T-helper 17 cell (primary cell): Measurements from ENCODE around the gene DDX23. TPM values are rescaled to one million over a fixed set of nuclear protein-coding genes. Genes with fewer than 3 reads are reported as not detected.

Source experiments
- ATAC-seq: fragments of 150-1000 bp; cut with Tn5 transposase; 2 replicates; pipeline ENCODE4 v1.10.0; 2021; ENCODE audit warnings: mild to moderate bottlenecking, moderate library complexity
- DNase-seq, 3 donors: peaks; one replicate each; pipeline versions ENCODE4 v3.0.0 to v3.0.0-alpha.2; 2020 to 2021
- H3K9me3 ChIP-seq: one replicate; pipeline ENCODE4 v1.7.0; 2013; ENCODE audit warnings: low read length, mild to moderate bottlenecking; ENCODE audit not compliant: control insufficient read depth, poor library complexity, severe bottlenecking
- H3K27ac Mint-ChIP-seq: one replicate; pipeline ENCODE4 v1.8.0; 2022; ENCODE audit warnings: mild to moderate bottlenecking, moderate library complexity, mixed read lengths
- H3K27me3 Mint-ChIP-seq: one replicate; pipeline ENCODE4 v1.8.0; 2022; ENCODE audit warnings: mixed read lengths
- H3K36me3 Mint-ChIP-seq: one replicate; pipeline ENCODE4 v1.8.0; 2022; ENCODE audit warnings: low read depth, mixed read lengths
- H3K4me1 Mint-ChIP-seq: one replicate; pipeline ENCODE4 v1.8.0; 2022; ENCODE audit warnings: mild to moderate bottlenecking, mixed read lengths
- H3K4me3 Mint-ChIP-seq: one replicate; pipeline ENCODE4 v1.8.0; 2022; ENCODE audit warnings: mild to moderate bottlenecking, moderate library complexity, mixed read lengths
- total RNA-seq, 4 donors: library from RNA in 2 of 4; stranded (reverse) in 2 of 4; gene quantifications; one replicate each; pipeline ENCODE4 v1.2.3 and lab custom pipeline; 2022 to 2026

Gene DDX23
- total RNA-seq = 10 to 100 TPM; 61.7 to 76.3 TPM
- 115 to 265 reads per million in 2 donors for total RNA-seq (lab: John Stamatoyannopoulos, UW)

DNA sequence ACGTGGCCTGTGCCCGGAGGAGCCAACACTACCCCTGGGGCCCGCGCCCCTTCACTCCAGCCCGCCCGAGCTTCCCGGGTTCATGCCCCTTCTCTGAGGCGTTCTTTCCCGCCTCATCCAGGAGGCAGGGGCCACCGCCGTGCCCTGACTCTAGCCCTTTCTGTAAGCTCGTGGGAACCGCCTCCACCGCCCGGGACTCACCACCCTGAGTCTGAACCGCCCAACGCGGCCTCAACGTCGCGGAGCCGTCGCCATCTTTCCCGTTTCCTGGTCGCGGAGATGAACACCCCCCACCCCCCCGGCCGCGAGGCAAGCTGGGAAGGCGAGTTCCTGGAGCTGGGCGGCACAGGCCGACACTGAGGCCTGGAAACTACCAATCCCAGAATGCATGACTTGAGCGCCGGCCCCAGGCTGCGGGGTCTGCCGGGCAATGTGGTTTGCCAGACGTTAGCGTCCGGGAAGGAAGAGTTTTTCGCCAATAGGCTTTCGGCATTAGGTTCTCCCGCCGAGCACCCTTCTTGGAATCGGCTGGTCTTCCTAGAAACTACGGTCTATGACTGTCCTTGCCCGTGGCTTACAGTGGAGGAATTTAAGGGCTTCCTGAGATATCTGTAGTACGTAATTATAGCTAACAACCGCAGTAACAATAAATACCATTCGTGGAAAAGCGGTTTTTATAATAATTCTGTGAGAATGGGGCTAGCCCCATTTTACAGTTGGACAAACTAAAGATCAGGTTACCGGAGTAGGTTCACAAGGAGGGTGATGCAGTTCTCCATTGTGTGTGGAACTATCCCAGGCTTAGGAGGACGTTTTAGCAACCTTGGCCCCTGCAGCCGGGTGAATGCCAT, at the start of gene DDX23:
Gene DDX23, minus strand, starts transcription at position 281 of the 851 bp plus-strand sequence. CDS start 6,381 bp downstream, outside the sequence.
- Mint-ChIP-seq H3K27me3 (no peaks in the 10 kb centered on the region), H3K4me1 (peaks cover 36% of the 10 kb centered on the region), H3K4me3 (peak within 1 kb of the TSS; percentile 96), H3K36me3 (peaks cover 5% of the 10 kb centered on the region), H3K27ac (peak within 1 kb of the TSS; percentile 98)
- ATAC-seq = peak; percentile 97
- no peaks in the 10 kb centered on the region for H3K9me3 ChIP-seq
- DNase-seq = peak; percentile 80 to 89 (median 83)

DNA sequence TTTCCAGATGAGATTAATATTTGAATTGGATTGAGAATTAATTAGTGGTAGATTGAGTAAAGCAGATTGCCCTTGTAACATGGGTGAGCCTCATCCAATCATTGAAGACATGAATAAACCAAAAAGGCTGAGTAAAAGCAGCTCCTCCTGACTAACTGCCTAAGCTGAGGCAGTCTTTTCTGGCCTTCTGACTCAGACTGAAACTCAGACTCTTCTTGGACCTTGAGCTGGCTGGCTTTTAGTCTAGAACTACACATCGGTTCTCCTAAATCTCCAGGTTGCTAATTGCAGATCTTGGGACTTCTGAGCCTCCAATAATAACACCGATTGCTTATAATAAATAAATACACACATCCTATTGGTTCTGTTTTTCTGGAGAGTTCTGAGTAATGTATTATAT, 49.3 kb upstream of the DDX23 start:
- no peak overlapping the region for H3K4me3 Mint-ChIP-seq
- ATAC-seq (no peak), DNase-seq (no peak)
- H3K27me3 Mint-ChIP-seq = peaks cover 8% of the 10 kb centered on the region
- no peaks in the 10 kb centered on the region for H3K36me3 Mint-ChIP-seq
- H3K27ac Mint-ChIP-seq = no peak overlapping the region
- H3K4me1 Mint-ChIP-seq = peaks cover 4% of the 10 kb centered on the region
- no peaks in the 10 kb centered on the region for H3K9me3 ChIP-seq

- H3K4me3 Mint-ChIP-seq = no peak overlapping the region
- no peak overlapping the region for H3K27ac Mint-ChIP-seq
- no peaks in the 10 kb centered on the region for H3K9me3 ChIP-seq
- DNase-seq = no peak
- no peaks in the 10 kb centered on the region for H3K36me3 Mint-ChIP-seq
- peaks cover 4% of the 10 kb centered on the region for H3K4me1 Mint-ChIP-seq
- peaks cover 8% of the 10 kb centered on the region for H3K27me3 Mint-ChIP-seq
- ATAC-seq = no peak
These were observed 47.7 kb upstream of the DDX23 start for GRCh38 chr12:48899651-48900050.

GRCh38 chr12:48894271-48894670, 42.3 kb upstream of the DDX23 start:
- Mint-ChIP-seq H3K36me3 (no peaks in the 10 kb centered on the region), H3K27ac (no peak overlapping the region), H3K4me1 (peaks cover 2% of the 10 kb centered on the region), H3K27me3 (peaks cover 22% of the 10 kb centered on the region), H3K4me3 (no peak overlapping the region)
- H3K9me3 ChIP-seq = no peaks in the 10 kb centered on the region
- DNase-seq (no peak), ATAC-seq (no peak)

DNA sequence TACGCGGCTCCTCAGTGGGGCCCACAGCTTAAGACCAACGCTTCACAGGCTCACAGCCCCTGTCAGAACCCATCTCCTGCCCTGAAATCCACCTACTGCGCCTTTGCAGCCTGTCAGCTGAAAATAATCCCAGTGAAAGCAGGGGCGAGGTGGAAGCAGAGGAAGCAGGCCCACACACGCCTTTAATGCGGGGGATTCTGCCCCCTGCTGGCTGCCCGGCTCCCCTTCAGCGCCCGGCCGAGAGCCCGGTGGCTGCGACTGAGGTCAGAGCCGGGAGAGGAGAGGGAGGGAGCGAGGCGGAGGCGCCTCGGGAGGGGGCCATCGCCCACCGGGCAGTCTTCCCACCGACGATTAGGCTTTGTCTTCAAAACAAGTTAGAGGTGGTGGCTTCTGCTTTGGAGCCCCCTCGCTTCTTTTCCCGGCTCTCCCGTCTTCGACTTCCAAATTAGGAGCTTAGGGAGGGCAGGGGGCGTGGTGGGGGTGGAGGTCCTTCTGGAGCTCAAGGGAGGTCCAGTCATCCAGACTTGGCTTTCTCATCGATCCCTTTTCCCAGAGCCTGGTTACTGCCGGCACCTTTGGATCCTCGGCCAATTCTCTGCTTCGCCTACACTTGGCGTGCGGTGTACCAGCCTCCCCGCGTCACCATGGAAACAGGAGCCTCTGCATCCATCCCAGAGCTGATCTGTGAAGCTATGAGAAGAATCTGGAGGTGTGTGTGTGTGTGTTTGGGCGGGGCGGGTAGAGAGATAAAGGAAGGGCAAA, 38.9 kb upstream of the DDX23 start:
- H3K27ac Mint-ChIP-seq = no peak overlapping the region
- no peaks in the 10 kb centered on the region for H3K9me3 ChIP-seq
- H3K4me1 Mint-ChIP-seq = peaks cover 2% of the 10 kb centered on the region
- ATAC-seq (peak; percentile 98), DNase-seq (peak; percentile 59 to 71 (median 61))
- peaks cover 15% of the 10 kb centered on the region for H3K27me3 Mint-ChIP-seq
- no peaks in the 10 kb centered on the region for H3K36me3 Mint-ChIP-seq
- no peak overlapping the region for H3K4me3 Mint-ChIP-seq

GRCh38 chr12:48889679-48890078, 37.7 kb upstream of the DDX23 start:
- peaks cover 15% of the 10 kb centered on the region for H3K27me3 Mint-ChIP-seq
- no peaks in the 10 kb centered on the region for H3K36me3 Mint-ChIP-seq
- no peak overlapping the region for H3K4me3 Mint-ChIP-seq
- DNase-seq (no peak), ATAC-seq (no peak)
- H3K4me1 Mint-ChIP-seq = peaks cover 2% of the 10 kb centered on the region
- no peaks in the 10 kb centered on the region for H3K9me3 ChIP-seq
- no peak overlapping the region for H3K27ac Mint-ChIP-seq

DNA sequence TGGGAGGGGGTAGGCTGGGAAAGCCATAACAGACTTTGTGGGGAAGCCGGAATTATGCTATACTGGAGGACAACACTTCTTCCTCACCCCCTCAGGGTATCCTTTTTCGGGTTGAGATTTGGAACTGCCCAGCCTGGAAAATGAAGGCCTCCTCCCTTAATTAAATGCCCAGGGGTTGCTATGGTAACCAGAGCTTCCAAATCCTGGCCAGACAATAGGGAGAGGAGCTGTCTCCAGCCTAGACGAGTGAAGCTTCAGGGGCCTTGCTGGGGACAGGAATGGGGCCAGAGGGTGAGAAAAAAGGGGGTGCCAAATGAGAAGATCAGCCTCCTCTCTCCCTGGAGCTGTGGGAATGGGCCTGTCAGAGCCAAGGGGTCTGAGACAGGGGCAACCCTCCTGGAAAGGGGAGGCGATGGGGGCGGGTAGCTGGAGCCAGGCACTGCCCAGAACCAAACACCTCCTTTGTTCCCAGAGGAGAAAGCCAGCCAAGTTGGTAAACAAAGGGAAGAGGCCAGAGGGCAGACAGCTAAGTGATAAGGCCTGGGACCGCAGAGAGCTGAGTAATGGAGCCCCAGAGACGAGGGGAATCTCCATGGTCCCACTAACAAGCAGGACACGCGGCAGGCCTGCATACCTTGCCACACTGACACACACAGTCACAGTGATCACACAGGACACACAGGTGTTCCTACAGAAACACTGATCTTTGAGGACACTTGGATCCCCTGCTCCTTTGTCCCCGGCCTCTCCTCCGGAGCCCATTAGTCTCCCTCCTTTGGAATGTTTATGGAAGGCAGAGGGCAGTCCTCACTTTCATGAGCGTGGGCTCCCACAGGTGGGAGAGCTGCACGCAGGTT, 31.6 kb upstream of the DDX23 start:
- no peak for ATAC-seq
- H3K9me3 ChIP-seq = no peaks in the 10 kb centered on the region
- H3K27me3 Mint-ChIP-seq = peaks cover 30% of the 10 kb centered on the region
- no peak for DNase-seq
- peaks cover 4% of the 10 kb centered on the region for H3K36me3 Mint-ChIP-seq
- peaks cover 6% of the 10 kb centered on the region for H3K4me1 Mint-ChIP-seq
- H3K27ac Mint-ChIP-seq = no peak overlapping the region
- H3K4me3 Mint-ChIP-seq = no peak overlapping the region

GRCh38 chr12:48882972-48883304, 31.0 kb upstream of the DDX23 start:
- Mint-ChIP-seq H3K27me3 (peaks cover 35% of the 10 kb centered on the region), H3K4me1 (peaks cover 6% of the 10 kb centered on the region), H3K27ac (no peak overlapping the region), H3K36me3 (peaks cover 4% of the 10 kb centered on the region), H3K4me3 (no peak overlapping the region)
- no peaks in the 10 kb centered on the region for H3K9me3 ChIP-seq
- no peak for ATAC-seq
- no peak for DNase-seq

DNA sequence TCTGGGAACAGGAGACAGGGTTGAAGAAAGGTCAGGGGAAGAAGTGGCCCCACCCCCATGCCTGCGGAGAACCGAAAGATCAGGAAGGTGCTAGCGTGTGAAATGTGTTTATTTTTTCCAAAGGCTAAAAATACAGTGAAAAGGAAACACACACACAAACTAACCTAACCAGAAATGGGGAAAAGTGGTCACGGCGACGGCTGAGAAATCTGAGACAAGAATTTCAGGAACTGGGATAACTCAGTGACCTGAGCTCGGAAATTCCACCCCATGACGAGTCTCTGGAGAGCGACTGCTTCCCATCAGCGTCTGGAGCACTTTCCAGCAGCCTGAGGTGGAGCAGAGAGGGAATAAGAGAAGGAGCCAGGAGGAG, 30.3 kb upstream of the DDX23 start:
- Mint-ChIP-seq H3K4me1 (peaks cover 6% of the 10 kb centered on the region), H3K4me3 (no peak overlapping the region), H3K27me3 (peaks cover 35% of the 10 kb centered on the region), H3K36me3 (peaks cover 4% of the 10 kb centered on the region), H3K27ac (no peak overlapping the region)
- DNase-seq (no peak), ATAC-seq (no peak)
- no peaks in the 10 kb centered on the region for H3K9me3 ChIP-seq

GRCh38 chr12:48881686-48882314, 29.8 kb upstream of the DDX23 start:
- ATAC-seq (no peak), DNase-seq (no peak)
- Mint-ChIP-seq H3K4me1 (peaks cover 6% of the 10 kb centered on the region), H3K27me3 (peaks cover 35% of the 10 kb centered on the region), H3K4me3 (peak overlapping the region; percentile 33), H3K27ac (no peak overlapping the region), H3K36me3 (peaks cover 4% of the 10 kb centered on the region)
- H3K9me3 ChIP-seq = no peaks in the 10 kb centered on the region

DNA sequence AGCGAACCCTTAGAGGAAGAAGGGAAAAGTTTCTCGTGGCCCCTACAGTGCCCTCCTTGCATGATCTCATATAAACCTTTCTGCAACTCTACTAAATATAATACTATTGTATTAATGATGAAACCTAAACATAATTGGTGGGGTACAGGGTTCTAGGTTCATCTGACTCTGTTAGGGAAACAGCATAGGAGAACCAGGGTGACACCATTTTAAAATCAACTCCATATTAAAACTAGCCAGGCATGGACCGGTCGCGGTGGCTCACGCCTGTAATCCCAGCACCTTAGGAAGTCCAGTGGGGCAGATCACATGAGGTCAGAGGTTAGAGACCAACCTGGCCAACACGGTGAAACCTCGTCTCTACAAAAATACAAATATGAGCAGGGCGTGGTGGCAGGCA, 28.7 kb upstream of the DDX23 start:
- Mint-ChIP-seq H3K27ac (no peak overlapping the region), H3K36me3 (peaks cover 4% of the 10 kb centered on the region), H3K4me1 (peaks cover 6% of the 10 kb centered on the region), H3K4me3 (no peak overlapping the region), H3K27me3 (peaks cover 35% of the 10 kb centered on the region)
- ATAC-seq (no peak), DNase-seq (no peak)
- no peaks in the 10 kb centered on the region for H3K9me3 ChIP-seq

GRCh38 chr12:48878548-48878947, 26.6 kb upstream of the DDX23 start:
- no peak overlapping the region for H3K27ac Mint-ChIP-seq
- ATAC-seq = no peak

More at GRCh38 chr12:48878548-48878947, 26.6 kb upstream of the DDX23 start:
- no peak overlapping the region for H3K4me3 Mint-ChIP-seq
- H3K4me1 Mint-ChIP-seq = peaks cover 6% of the 10 kb centered on the region
- DNase-seq = no peak
- H3K27me3 Mint-ChIP-seq = peaks cover 35% of the 10 kb centered on the region
- peaks cover 4% of the 10 kb centered on the region for H3K36me3 Mint-ChIP-seq
- H3K9me3 ChIP-seq = no peaks in the 10 kb centered on the region
